Suppressor macrophage treated with lipopolysaccharide for 4 hours (primary cell): ENCODE measurements around the gene CXCL10.
A peak's percentile ranks its signal among the peaks of the same experiment; 100 is the strongest.

Experiments used
- DNase-seq: peaks from one replicate; pipeline ENCODE4 v3.0.0-alpha.2; 2020

Gene CXCL10

DNA sequence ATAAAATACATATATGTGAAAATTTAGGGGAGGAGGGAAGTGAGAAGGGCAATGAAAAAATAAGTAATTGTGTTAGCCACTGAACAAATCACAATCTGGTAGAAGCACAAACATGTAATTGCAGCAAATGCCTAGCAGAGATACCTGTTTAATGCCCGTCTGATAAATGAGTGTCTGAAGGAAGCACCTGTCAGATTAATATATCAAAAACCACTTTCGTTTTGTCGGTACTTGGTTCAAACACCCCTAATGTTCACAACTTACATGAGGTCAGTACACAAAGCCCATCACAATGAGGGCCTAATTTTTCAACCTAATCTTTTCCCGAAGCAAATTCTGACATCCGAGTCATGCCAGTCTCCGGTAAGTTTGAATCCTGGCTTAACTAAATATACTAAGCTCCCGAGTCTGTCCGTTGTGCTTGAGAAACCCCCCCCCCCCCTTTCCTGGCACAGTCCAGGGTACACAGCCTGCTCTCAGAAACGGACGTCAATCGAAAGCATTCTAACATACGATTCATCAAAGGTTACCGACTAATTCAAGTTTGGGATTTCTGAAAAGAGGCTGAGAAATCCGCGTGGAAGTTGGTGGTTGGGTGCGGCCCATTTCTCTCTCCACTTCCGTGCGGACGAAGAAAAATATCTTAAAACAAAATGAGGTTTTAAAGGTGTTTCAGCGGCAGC is 33.3 kb downstream of the CXCL10 start:
- DNase-seq, result peak; percentile 27

DNA sequence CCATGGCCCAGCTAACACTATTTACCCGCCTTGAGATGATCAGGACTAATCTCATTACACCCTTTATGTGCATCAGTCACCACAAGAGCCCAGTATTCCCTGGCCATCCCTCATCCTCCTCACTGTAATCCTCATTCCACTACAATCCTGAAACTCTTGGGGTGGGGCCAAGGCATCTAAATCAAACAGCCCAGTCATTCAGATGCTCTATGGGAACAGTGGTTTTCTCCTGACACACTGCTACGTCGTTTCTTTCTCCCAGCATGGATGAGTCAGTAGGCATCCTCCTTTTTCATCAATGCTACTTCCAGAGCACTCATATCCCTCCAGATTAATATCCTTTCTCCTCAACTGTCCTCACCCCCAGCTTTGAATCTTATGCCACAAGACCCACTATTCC is 38.2 kb downstream of the CXCL10 start:
- DNase-seq, result no peak

DNA sequence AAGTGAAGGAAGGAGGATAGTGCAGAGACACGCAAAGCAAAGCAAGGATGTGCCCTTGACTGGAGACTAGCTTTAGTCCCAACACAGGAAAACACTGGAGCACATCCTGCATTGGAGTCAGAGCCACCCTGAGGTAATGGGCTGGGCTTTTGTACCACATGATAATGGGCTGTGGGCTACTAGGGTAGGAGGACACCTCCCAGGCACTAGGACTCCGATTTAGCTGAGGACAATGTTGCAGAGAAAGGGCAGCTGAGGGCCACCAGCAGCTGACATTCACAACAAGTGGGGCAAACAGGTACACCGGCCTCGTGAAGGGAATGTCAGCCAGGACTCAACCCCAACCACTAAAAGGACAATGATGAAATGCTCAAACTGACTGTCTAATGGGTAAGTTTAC is 42.7 kb downstream of the CXCL10 start:
- DNase-seq, result no peak

DNA sequence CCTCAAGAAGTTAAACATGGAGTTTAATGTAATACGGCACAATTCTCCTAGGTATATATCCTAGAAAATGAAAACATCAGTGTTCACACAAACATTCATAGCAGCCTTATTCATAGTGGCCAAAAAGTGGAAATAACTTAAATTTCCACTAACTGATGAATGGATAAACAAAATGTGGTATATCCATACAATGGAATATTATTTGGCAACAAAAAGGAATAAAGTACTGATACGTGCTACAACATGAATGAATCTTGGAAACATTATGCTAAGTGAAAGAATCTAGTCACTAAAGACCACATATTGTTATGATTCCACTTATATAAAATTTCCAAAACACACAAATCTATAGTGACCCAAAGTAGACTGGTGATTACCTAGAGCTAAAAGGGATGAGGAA is 47.1 kb downstream of the CXCL10 start:
- DNase-seq, result no peak

DNA sequence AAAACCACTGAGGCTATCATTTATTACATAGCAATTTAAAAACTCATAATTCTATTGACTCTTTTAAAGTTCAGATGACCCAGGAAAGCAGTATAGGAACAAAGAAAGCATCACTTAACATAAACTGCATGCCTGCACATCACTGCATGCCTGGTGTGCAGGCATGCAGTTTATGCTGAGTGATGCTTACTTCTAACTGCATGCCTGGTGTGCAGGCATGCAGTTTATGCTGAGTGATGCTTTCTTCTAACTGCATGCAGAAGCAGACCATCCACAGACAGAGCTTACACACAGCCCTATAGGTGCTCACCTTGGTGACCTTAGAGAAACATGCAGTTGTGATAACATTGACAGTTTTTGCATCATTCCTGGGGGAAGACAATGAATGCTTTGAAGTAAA is 49.5 kb downstream of the CXCL10 start:
- DNase-seq, result no peak
